Measurements from ENCODE around the gene MOGAT2. TPM values are rescaled to one million over a fixed set of nuclear protein-coding genes. Genes with fewer than 3 reads are reported as not detected.
"Not testable (repeated sequence)": the region's sequence is repeated elsewhere in the genome, so short reads cannot be mapped to it uniquely, and the experiment has no call there.

MOGAT2 gene
- polyA plus RNA-seq (2013, experiment 1 of 2; ENCODE audit: insufficient read length) = not detected
- polyA plus RNA-seq (2013, experiment 2 of 2; ENCODE audit: insufficient read length) = not detected

DNA sequence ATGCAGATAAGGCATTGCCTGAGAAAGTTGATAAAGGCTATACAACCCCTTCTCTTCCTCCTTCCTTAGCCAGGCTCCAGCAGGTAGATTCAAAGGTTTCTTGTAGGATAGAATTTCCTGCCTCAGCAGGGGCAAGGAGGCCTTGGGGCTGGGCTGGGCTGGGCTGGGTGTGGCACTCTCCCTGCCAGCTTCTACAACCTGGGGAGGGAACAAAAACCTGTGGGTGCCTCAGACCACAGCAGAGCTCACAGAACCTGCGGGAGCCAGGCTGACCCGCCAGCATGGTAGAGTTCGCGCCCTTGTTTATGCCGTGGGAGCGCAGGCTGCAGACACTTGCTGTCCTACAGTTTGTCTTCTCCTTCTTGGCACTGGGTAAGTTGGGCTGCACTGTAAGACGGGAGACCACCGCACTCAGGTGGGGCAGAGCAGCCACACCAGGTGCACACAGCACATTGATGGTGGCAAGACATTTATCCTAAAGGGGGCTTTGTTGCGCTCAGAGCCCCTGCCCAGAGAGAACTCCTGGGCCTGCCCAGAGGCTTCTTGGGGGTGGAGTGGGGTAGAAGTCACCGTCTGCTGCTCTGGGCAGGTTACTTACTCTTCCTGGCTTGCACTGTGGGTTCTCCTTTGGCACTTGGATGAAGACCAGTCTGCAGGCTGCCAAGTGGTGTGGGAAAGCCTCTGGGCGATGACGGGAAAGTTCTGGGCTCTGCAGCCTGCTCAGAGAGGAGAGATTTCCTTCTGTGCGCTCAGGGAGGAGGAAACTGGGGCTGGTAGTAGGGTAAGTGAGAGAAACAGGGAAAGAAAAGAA, at the start of gene MOGAT2:
TSS of gene MOGAT2 (plus strand) at position 231 of the 811 bp plus-strand sequence. CDS start at position 282, 51 bp downstream.
- DNase-seq = no peak

DNA sequence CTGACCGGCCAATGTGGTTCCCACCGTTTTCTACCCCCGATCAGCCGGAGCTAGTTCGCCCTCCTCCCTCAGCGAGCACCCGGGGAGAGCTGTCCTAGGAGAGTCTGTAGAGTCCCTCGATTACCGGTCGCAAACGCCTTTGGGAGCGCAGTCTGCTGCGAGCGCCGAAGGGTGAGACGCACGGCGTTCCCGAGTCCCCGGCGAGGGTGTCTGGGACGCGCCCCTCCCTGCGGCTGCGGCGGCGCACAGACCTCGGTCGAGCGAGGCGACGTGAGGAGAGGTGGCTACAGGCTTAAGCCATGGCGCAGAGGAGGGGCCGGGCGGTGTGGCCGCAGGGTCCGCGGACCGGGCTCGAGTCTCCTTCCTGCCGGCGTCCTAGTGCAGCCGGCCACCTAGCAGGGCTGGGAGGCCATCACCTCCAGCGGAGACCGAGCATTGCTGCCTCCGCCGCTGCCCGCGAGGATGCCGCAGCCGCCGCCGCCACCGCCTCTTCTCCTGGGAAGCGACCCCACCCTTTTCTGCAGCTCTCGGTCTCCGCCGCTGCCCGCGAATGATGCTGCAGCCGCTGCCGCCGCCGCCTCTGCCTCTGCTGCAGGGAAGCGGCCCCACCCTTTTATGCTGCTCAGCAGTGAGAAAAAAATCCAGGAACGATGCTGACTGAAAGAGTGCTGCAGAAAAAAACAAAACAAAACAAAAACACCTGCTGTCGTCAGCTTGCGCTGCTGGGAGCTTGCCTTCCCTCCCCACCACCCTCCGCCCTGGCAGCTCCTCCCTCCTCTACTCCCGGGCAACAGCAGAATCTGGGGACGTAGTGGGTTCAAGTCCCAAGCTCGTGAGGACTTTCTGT, 49.0 kb upstream of the MOGAT2 start, which contains the start of gene MAP6:
TSS of gene MAP6 (minus strand) at position 588 of the 847 bp plus-strand sequence. CDS start 669 bp downstream, outside the sequence.
- DNase-seq = peak; percentile 17

DNA sequence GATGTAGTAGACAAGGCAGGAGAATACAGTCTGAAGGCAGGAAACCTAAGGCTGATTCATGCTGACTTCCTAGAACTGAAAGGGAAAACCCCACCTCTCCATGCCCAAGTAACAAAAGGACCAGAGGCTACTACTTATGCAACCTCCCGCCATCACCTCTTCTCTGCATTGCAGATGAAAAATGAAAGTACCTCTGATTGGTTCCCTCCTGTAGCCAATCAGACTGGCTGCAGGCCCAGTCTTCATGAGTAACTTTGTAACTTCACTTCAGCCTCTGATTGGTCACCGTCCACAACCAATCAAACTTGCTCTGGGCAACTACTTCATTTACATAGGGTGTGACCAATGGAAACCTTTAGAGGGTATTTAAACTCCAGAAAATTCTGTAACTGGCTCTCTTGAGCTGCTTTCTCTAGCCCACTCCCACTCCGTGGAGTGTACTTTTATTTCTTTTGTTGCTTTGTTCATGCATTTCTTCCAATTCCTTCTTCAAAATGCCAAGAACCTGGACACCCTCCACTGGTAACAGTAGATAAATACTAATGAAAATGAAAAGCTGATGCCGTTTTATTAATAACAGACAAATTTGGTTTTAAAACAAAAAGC, 43.6 kb upstream of the MOGAT2 start:
- DNase-seq = peak; percentile 56

DNA sequence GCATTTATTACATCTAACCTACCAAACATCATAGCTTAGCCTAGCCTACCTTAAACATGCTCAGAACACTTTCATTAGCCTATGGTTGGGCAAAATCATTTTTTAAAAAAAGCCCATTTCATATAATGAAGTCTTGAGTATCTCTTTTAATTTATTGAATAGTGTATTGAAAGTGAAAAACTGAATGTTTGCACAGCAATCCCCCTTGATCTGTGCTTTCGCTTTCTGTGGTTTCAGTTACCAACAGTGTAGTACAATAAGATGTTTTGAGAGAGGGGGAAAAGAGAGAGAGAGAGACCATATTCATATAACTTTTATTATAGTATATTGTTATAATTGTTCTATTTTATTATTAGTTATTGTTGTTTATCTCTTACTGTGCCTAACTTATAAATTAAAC, 40.4 kb upstream of the MOGAT2 start:
- no peak for DNase-seq

DNA sequence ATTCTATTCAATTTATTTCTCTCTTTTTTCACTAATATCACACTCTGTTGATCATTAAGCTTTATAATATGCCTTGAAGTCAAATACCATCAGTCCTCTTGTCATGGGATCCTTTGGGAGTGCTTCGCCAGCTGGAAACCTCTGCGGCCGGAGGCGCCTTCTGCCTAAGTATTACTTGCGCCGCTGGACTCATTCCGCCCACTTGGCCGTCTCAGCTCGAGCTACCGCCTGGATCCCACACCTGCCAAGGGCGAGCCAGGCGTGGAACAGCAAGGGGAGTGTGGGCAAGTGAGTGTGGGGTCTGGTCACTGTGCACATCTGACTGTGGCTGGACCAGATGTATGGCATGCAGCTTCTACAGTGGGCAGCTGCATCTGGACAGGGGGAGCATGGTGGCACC, 39.7 kb upstream of the MOGAT2 start:
- no peak for DNase-seq

DNA sequence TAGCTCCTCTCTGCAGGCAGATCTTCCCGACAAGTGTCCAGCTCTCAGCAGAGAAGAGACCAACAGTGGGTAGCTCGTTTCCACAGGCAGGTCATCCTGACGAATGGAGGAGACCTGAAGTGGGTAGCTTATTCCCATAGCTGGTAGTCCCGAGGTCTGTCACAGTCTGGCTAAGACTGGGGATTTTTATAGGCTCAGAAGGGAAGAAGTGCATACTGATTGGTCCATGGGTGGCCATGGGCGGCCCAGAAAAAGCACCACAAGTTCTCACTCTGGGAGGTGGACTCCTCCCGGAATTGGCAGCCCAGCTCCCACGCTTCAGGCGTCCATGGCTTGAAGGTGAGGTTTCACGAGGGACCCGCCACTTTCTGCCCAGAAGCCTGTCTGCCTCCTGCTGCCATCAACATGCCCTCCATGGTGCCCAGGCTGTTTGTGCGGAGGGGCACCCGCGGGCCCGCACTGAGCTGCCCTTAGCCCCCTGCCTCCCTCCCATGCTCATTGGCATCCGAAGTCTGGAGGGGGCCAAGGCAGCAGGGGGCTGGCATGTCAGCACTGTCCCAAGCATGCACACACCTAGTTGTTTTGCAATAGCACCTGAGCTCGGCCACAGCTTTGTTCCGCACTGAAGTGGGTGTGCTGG, 38.9 kb upstream of the MOGAT2 start:
- DNase-seq = no peak

DNA sequence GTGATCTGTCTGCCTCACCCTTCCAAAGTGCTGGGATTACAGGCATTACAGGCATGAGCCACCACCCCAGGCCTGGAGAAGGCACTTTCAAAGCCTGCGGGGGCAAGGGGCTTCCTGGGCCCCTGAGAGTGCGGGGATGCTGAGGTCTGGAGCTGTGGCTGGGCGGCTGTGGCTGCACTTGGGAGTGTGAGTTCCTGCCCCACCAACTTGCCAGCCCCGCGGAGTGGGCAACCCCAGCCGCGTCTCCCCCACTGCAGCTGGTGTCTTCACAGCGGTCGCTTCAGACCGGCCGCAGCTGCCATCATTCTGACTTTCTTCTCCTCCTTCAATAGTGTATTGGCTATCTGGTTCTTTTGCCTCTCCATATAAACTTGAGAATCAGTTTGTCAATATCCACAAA, 38.1 kb upstream of the MOGAT2 start:
- DNase-seq = no peak

DNA sequence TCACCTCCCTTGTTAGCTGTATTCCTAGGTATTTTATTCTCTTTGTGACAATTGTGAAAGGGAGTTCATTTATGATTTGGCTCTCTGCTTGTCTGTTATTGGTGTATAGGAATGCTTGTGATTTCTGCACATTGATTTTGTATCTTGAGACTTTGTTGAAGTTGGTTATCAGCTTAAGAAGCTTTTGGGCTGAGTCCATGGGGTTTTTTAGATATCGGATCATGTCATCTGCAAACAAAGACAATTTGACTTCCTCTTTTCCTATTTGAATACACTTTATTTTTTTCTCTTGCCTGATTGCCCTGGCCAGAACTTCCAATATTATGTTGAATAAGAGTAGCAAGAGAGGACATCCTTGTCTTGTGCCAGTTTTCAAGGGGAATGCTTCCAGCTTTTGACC, 33.8 kb upstream of the MOGAT2 start:
- not testable (repeated sequence) for DNase-seq

DNA sequence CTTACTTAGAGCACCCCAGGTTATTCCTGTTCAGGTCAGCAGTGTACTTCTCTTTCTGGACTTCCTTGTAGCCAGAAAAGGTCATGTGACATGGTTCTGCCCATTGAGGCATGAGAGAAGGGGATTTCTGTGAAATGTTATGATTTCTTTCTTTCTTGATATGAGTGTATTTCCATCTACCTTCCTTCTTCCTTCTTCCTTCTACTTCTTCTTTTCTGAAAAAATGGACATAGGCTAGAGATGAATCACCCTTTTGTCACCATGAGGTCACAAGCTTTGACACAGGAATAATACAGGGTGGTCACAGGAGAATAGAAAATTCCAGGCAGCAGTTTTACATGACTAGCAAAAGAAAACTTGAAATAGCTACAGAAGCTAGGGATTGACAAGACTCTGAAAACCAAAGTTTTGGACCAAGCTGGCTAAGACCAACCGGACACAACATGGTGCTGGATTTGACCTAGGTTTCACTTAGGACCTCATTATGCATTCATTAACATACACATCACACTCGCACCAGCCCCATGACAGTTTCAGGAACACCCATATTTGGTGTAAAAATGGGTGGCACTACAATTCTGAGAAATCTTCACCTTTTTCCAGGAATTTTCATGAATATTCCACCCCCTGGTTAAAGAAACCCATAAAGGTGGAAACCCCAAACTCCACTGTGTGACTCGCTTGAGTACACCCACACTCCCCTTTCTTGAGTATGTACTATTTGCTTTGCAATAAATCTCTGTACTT, 27.6 kb upstream of the MOGAT2 start:
- DNase-seq = peak; percentile 5

DNA sequence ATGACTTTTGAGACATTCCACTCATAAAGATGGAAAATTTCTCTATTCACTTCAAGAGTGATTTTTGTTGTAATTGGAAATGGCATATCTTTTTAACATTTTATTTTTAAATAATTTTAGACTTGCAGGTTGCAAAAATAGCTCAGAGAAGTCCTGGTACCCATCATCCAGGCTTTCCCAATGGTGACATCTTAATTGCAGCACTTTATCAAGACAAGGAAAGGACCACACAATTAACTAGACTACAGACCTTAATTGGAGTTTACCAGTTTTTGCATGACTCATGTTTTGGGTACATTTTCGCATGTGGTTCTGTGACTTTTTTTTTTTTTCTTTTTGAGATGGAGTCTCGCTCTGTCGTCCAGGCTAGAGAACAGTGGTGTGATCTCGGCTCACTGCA, 25.8 kb upstream of the MOGAT2 start:
- DNase-seq = no peak

DNA sequence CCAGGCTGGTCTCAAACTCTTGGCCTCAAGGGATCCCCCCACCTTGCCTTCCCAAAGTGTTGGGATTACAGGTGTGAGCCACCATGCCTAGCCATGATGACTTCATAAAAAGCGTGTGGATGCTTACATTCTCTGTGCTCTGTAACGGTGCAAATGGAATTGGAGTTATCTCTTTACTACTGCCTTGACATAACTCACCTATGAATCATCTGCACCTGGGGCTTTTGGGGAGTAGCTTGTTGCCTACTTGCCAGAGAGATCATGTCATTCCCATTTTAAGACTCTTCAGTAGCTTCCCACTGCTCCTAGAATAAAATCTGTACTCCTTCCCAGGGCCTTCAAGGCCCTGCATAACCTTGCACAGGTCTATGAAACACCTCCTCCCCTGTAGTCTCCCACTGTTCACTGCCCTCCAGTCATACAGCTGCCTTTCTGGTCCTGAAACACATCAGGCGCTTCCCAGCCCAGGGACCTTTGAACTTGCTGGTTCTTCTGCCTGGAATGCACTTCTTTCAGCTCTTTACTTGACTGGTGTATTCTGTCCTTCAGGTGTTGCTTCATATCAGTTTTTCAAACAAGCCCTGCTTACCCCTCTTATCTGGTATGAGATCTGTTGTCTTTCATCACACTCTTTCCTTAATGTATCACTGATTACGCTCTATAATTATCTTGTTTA, 19.6 kb upstream of the MOGAT2 start:
- no peak for DNase-seq

DNA sequence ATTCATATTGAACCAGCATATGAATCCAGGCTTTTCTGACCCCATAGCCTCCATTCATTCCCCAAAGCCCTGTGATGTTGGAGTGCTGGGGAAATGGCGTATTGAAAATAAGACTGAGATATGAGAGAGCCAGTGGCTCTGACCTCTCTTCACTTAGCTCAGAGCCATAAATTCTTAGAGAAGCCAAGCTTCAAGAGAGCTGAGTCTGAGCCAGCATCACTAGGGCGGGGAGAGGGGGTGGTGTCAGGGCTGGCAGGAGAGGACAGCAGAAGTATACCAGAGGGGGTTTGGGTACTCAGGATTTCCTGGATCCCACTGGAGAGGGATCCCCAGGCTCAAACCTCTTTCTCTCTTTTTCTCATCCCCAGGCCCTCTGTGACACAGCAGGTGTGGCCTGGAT, 16.7 kb upstream of the MOGAT2 start:
- no peak for DNase-seq

DNA sequence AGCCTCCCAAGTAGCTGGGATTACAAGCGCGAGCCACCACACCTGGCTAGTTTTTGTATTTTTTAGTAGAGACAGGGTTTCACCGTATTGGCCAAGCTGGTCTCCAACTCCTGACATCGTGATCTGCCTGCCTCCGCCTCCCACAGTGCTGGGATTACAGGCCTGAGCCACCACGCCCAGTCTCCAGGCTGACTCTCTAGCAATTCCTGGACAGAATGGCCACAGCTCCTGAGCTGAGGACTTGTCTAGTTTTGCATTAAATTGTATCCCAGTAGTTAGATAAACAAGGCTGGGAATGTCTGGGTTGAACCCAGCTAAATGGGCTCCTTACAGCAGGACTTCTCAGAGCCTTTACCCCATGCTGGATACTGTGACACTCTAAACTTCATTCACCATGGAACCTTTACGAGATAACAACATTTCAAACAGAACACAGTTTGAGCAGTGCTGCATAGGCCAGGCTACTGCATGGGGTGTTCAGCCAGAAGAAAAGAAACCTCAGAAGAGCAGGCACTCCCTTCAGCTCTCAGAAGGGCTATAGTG, 13.9 kb upstream of the MOGAT2 start:
- no peak for DNase-seq

DNA sequence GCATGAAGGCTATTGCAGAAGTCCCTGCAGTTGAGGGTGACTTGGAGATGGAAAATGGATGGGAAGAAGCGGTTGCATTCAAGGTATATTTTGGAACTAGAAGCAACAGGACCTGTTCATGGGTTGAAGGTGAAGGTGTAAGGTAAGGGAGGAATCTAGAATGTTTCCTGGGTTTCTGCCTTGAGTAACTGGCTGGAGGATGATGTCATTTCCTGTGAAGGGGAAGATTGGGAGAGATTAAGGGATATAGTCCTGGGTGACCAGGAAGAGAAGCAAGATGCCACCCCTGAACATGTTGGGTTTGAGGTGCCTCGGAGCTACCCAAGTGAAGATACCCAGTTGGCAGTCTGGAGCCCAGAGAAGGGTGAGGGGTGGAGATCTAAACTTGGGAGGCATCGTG, 12.1 kb upstream of the MOGAT2 start:
- DNase-seq = no peak

DNA sequence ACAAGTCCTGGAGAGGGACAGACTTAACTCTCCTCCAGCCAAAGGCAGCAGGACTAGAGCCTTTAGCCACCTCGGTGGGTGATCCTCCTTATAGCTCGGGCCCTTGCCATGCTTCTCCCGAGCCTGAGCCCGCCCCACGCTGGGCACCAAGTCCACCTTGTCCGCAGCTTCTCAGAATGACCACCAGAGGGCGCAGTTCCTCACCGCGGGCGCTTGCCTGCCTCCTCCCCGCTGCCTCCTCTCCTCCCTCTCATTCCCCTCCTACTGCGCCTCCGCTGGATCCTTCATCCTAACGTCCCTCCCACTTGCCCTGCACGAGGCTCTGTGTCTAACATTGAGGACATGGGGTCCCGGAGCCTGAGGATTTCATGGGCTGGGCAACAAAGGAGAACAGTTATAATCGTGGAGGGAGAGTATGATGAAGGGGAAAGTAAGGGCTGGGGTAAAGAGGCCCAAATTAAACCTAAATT, 11.3 kb upstream of the MOGAT2 start:
- DNase-seq = peak; percentile 68

DNA sequence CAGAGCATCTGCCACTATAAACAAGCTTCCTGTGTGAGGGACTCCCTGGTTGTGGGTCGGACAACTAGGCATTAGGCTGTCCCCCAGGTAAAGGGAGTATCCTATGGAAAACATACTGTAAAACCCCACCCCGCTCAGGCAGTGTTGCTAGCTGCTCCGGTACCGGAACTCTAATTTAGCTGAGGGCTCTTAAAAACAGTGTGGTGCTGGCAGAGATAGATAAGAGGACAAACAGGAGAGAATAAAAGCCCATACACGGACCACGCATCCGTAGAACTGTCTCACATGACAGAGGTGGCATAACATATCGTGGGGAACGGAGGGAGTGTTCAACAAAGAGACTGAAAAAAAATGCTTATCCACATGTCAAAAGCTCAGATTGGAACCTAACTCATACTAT, 3.4 kb upstream of the MOGAT2 start:
- no peak for DNase-seq

DNA sequence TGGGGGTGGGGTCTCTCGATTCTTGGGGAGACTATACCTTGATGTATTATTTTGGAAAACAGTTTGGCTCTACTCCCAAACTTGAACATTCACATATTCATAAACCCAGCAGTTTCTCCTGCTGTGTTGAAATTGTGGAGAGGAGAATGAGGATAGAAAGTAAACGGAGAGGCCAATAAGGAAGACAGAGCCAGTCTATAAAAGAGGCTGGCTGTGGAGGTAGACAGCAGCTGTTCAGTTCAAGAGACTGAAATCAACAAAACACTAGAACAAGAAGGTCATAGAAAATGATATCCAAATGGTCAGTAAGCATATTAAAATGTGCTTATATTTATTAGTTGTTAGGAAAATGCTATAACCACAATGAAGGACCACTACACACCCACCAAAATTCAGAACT, 1.9 kb upstream of the MOGAT2 start:
- DNase-seq = no peak

DNA sequence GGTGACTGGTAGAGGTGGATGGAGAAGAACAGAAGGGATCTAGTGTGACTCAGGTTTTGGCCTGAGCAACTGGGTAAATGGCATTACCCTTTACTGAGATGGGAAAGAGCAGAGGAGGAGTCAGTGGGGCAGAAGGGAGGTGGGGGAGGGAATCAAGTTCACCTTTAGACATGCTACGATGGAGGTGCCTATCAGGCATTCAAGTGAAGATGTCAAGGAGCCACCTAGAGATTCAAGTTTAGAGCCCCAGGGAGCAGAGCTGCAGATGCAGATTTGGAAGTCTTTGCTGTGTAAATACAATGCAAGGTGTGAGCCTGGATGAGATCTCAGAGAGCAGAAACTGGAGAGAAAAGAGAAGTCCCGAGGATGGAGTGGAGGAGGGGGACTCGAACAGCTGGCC, 979 bp upstream of the MOGAT2 start:
- no peak for DNase-seq

DNA sequence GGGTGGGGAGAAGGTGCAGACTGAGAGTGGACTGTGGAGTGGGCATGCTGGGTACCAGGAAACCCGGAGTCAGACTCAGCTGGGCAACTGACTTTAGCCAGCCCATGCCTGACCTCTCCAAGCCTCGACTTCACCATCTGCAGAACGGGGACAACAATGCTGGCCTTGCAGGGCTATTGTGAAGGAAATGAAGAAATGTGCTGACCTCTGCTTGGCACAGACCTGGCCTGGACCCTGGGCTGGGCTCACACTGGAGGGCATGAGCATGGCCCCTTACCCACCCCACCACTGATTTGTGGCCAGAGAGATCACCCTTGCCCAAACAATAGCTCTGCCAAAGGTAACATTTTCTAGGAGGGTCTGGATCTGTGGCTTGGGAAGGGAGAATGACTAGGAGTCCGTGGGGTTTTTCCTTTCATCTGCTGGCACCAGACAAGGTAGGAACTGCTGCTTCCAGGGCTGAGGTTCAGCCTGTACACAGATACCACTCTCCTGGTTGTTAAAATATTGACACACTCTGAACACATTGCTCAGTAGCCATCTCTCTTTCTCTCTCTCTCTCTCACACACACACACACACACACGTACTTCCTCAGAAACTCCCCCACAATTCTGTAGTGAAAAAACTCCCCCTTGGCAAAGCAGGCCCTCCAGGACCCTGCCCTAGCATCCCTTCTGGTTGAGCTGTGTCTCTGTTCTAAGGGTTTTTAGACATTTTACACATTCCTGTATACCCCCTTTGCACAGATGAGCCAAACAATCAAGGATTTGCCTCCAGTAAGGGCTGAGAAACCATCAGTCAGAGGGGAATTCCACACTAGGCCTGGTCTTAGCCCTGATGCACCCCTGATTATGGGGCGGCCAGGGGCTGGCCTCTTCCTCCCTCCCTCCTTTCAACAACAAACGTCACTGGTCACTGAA, 1.0 kb downstream of the MOGAT2 start:
- DNase-seq = no peak

Data from fibroblast of skin of scalp (primary cell).